Heart left ventricle (tissue), 16 donors: Measurements from ENCODE around the gene TXLNG. TPM values are rescaled to one million over a fixed set of nuclear protein-coding genes. Genes with fewer than 3 reads are reported as not detected.

ENCODE experiments used
- ATAC-seq, 4 donors: fragments of 200-7000 bp; cut with Tn5 transposase; one replicate each; pipeline ENCODE4 v1.9.1; 2020 to 2022; ENCODE audit warnings: moderate library complexity in 4 of 4, mild to moderate bottlenecking in 3 of 4, moderate number of reproducible peaks in 1 of 4
- DNase-seq, 5 donors: peaks; one replicate each; pipeline ENCODE4 v3.0.0-alpha.2; 2020
- H3K27ac ChIP-seq, 12 donors: fragments of 200-600 bp; sonication (generic) in 4 of 12; one replicate each; pipeline versions ENCODE4 v1.5.0 to v1.8.0; 2016 to 2022; ENCODE audit warnings: mild to moderate bottlenecking in 2 of 12
- H3K27me3 ChIP-seq, 9 donors: fragments of 200-600 bp; sonication (generic) in 2 of 9; one replicate each; pipeline versions ENCODE4 v1.5.1 to v1.8.0; 2016 to 2022; ENCODE audit warnings: mild to moderate bottlenecking in 3 of 9
- H3K36me3 ChIP-seq, 9 donors: fragments of 200-600 bp; sonication (generic) in 2 of 9; one replicate each; pipeline versions ENCODE4 v1.5.0 to v1.8.0; 2018 to 2022; ENCODE audit warnings: mild to moderate bottlenecking in 2 of 9
- H3K4me1 ChIP-seq, 12 donors: fragments of 200-600 bp; sonication (generic) in 4 of 12; one replicate each; pipeline versions ENCODE4 v1.5.0 to v1.8.0; 2016 to 2022; ENCODE audit warnings: mild to moderate bottlenecking in 3 of 12
- H3K4me3 ChIP-seq, 12 donors: fragments of 200-600 bp; sonication (generic) in 4 of 12; one replicate each; pipeline versions ENCODE4 v1.5.0 to v1.8.0; 2017 to 2022; ENCODE audit warnings: mild to moderate bottlenecking in 9 of 12, moderate library complexity in 4 of 12
- H3K9me3 ChIP-seq, 12 donors: fragments of 200-600 bp; sonication (generic) in 4 of 12; one replicate each; pipeline versions ENCODE4 v1.5.0 to v1.8.0; 2016 to 2022; ENCODE audit warnings: mild to moderate bottlenecking in 1 of 12
- CTCF ChIP-seq, 12 donors: fragments of 200-600 bp; sonication (generic) in 4 of 12; IDR thresholded peaks; one replicate each; pipeline versions ENCODE4 v1.5.0 to v1.8.0; 2018 to 2022; ENCODE audit warnings: antibody characterized with exemption in 12 of 12, mild to moderate bottlenecking in 5 of 12
- POLR2A ChIP-seq, 2 donors: fragments of 450-650 bp; IDR thresholded peaks; one replicate each; pipeline ENCODE4 v1.6.1; 2017; ENCODE audit warnings: antibody characterized with exemption in 2 of 2, mild to moderate bottlenecking in 2 of 2, moderate library complexity in 2 of 2
- WGBS, 4 donors: extraction: QIAGEN DNeasy Blood & Tissue Kit in 2 of 4; methylation state at CpG; one replicate each; pipeline versions ENCODE4 v1.1.5 to v1.1.7; 2013 to 2018; 5-methylcytosine and 5-hydroxymethylcytosine counted together
- intact Hi-C, 10 donors: fragments of 100-400 bp; cut with DNase I; formaldehyde crosslinking; loops; one replicate each; pipeline versions ENCODE4 v1.11.1 to v1.14.2; 2022
- polyA plus RNA-seq, 2 donors: library from polyadenylated mRNA; stranded (reverse); fragments of 200-250 nt; gene quantifications; one replicate each; pipeline ENCODE4 v1.2.3, GENCODE V29; 2013
- total RNA-seq, 9 donors: library from RNA; depleted of rRNA in 2 of 9; stranded (reverse); fragments of >200 nt in 2 of 9; fragmentation: NEBNext Ultra II Directional in 3 of 9; extraction: Animal tissue kit (Norgen Biotek cat#: 25700) in 3 of 9; gene quantifications; one replicate each; pipeline versions ENCODE4 v1.1.0 to v1.2.4, GENCODE V29; 2016 to 2023
- donor health status: ischemic (EF 13 %, LVEDD 7.1; RV severe dilation, severe dysfunction).
- donor health status: healthy with polysubstance abuse.
- donor health status: DM: no; HTN: yes; CAD: no.
- donor health status: DM: no; HTN: no; CAD: no.
- donor health status: ischemic (EF 25% LVEDD 6.9; RV normal size, moderate dysfunction).
- donor health status: ischemic (EF 25% LVEDD 5.7; RV mildly dilated, moderate dysfunction).
- donor health status: healthy.
- donor health status: DM: yes; HTN: yes; CAD: no.
- donor health status: ischemic (EF 35%, LVEDD 5.7; RV mildly dilated, moderate dysfunction).
- donor health status: nonischemic (EF 11% LVEDD 7.7; RV severe dilation, severe dysfunction).
- donor health status: DM: yes; HTN: yes; CAD: no.
- donor health status: PGD.
- donor health status: ischemic (EF 29% LVEDD 5.4; RV normal size, mild dysfunction).
- donor health status: nonischemic (EF 23%, LVEDD 6.1; RV moderate dilation, normal function).

TXLNG gene
- total and polyA plus RNA-seq, 11 donors = 3.0 to 8.1 (median 6.2) TPM

- 82 to 86% (median 85%) methylated on average over 2 of the region's 2 CpGs for WGBS, 4 donors
- intact Hi-C loops = no loop called here
- H3K27me3 ChIP-seq = peaks cover 0 to 2% (median 0%) of the 10 kb centered on the region in 9 donors
- H3K27ac ChIP-seq = no peak overlapping the region
- no peaks in the 10 kb centered on the region for H3K9me3 ChIP-seq
- H3K4me3 ChIP-seq = no peak overlapping the region
- TF ChIP-seq POLR2A (IDR thresholded peaks at IDR 0.05) = no peak
- no peak for TF ChIP-seq CTCF (IDR thresholded peaks at IDR 0.05)
- no peaks in the 10 kb centered on the region for H3K36me3 ChIP-seq
- DNase-seq (no peak), ATAC-seq (no peak)
- H3K4me1 ChIP-seq = no peaks in the 10 kb centered on the region
Observed at GRCh38 chrX:16770970-16771482, 15.2 kb upstream of the TXLNG start.

- no peaks in the 10 kb centered on the region for H3K36me3 ChIP-seq
- WGBS, 4 donors = 52 to 66% (median 63%) methylated on average over 16 of the region's 16 CpGs
- H3K27ac ChIP-seq = no peak overlapping the region
- intact Hi-C loops = no loop called here
- H3K4me3 ChIP-seq = no peak overlapping the region
- H3K9me3 ChIP-seq = no peaks in the 10 kb centered on the region
- peaks cover 0 to 2% (median 0%) of the 10 kb centered on the region in 9 donors for H3K27me3 ChIP-seq
- no peaks in the 10 kb centered on the region for H3K4me1 ChIP-seq
- TF ChIP-seq POLR2A (IDR thresholded peaks at IDR 0.05) (no peak), CTCF (IDR thresholded peaks at IDR 0.05) (no peak)
- ATAC-seq = no peak
- no peak for DNase-seq
Observed at GRCh38 chrX:16771483-16772398, 14.5 kb upstream of the TXLNG start.

- 91 to 97% (median 94%) methylated on average over 6 of the region's 6 CpGs for WGBS, 4 donors
- H3K36me3 ChIP-seq = no peaks in the 10 kb centered on the region
- no peak for TF ChIP-seq CTCF (IDR thresholded peaks at IDR 0.05)
- TF ChIP-seq POLR2A (IDR thresholded peaks at IDR 0.05) = no peak
- H3K4me3 ChIP-seq = no peak overlapping the region
- H3K27me3 ChIP-seq = peaks cover 0 to 2% (median 0%) of the 10 kb centered on the region in 9 donors
- no peaks in the 10 kb centered on the region for H3K4me1 ChIP-seq
- DNase-seq = no peak
- no peak for ATAC-seq
- H3K27ac ChIP-seq = no peak overlapping the region
- intact Hi-C loops = no loop called here
- no peaks in the 10 kb centered on the region for H3K9me3 ChIP-seq
Observed at GRCh38 chrX:16772460-16772859, 13.8 kb upstream of the TXLNG start.

- no peak for ATAC-seq
- intact Hi-C loops = no loop called here
Observed at GRCh38 chrX:16774746-16775145, 11.5 kb upstream of the TXLNG start.

More at GRCh38 chrX:16774746-16775145, 11.5 kb upstream of the TXLNG start:
- H3K4me1 ChIP-seq = no peaks in the 10 kb centered on the region
- no peak overlapping the region for H3K4me3 ChIP-seq
- no peak overlapping the region for H3K27ac ChIP-seq
- H3K36me3 ChIP-seq = no peaks in the 10 kb centered on the region
- peaks cover 0 to 14% (median 0%) of the 10 kb centered on the region in 9 donors for H3K27me3 ChIP-seq
- TF ChIP-seq CTCF (IDR thresholded peaks at IDR 0.05) (no peak), POLR2A (IDR thresholded peaks at IDR 0.05) (no peak)
- no peaks in the 10 kb centered on the region for H3K9me3 ChIP-seq
- 83 to 87% (median 85%) methylated on average over 2 of the region's 2 CpGs for WGBS, 4 donors
- DNase-seq = no peak
